Esophagus muscularis mucosa (tissue), 4 donors: Measurements from ENCODE around the gene ITPKB. TPM values are rescaled to one million over a fixed set of nuclear protein-coding genes. Genes with fewer than 3 reads are reported as not detected.

Source experiments
- DNase-seq: peaks from one replicate; pipeline ENCODE4 v3.0.0-alpha.2; 2017; ENCODE audit errors: extremely low spot score
- H3K27ac ChIP-seq, 4 donors: fragments of 200-600 bp; sonication (generic); replicated peaks in 1 of 4; 1 replicate in 3 of 4; 2 replicates in 1 of 4; pipeline ENCODE4 v1.5.1; 2016 to 2019; ENCODE audit warnings: mild to moderate bottlenecking in 1 of 4
- H3K27me3 ChIP-seq, 4 donors: fragments of 200-600 bp; sonication (generic); one replicate each; pipeline versions ENCODE4 v1.5.1 to v1.6.0; 2016 to 2019
- H3K36me3 ChIP-seq, 4 donors: fragments of 200-600 bp; sonication (generic); one replicate each; pipeline ENCODE4 v1.5.1; 2016 to 2019
- H3K4me1 ChIP-seq, 4 donors: fragments of 200-600 bp; sonication (generic); one replicate each; pipeline ENCODE4 v1.5.1; 2016 to 2019
- H3K4me3 ChIP-seq, 4 donors: fragments of 200-600 bp; sonication (generic); 1 replicate in 2 of 4; 2 replicates in 2 of 4; pipeline ENCODE4 v1.5.1; 2016 to 2019; ENCODE audit warnings: mild to moderate bottlenecking in 4 of 4, moderate library complexity in 1 of 4
- H3K9me3 ChIP-seq, 4 donors: fragments of 200-600 bp; sonication (generic); 1 replicate in 3 of 4; 2 replicates in 1 of 4; pipeline ENCODE4 v1.5.1; 2016 to 2019
- CTCF ChIP-seq, 3 experiments: fragments of 200-600 bp in 2 of 3; fragments of 450-650 bp in 1 of 3; sonication (generic) in 2 of 3; IDR thresholded peaks; one replicate each; pipeline ENCODE4 v1.5.1; 2017 to 2019; ENCODE audit warnings: antibody characterized with exemption in 3 of 3, mild to moderate bottlenecking in 2 of 3, moderate library complexity in 1 of 3
- EP300 ChIP-seq: sonication (generic); formaldehyde crosslinking; IDR thresholded peaks from one replicate; pipeline ENCODE4 v1.6.1; 2017; ENCODE audit warnings: antibody characterized with exemption
- POLR2A ChIP-seq: fragments of 450-650 bp; IDR thresholded peaks from one replicate; pipeline ENCODE4 v1.6.1; 2017; ENCODE audit warnings: antibody characterized with exemption, moderate library complexity, mild to moderate bottlenecking, low read depth
- POLR2AphosphoS5 ChIP-seq, 2 donors: sonication (generic); formaldehyde crosslinking; IDR thresholded peaks; one replicate each; pipeline ENCODE4 v1.6.1; 2017; ENCODE audit warnings: antibody characterized with exemption in 2 of 2
- WGBS: methylation state at CpG from one replicate; pipeline ENCODE4 v1.1.5; 2018; 5-methylcytosine and 5-hydroxymethylcytosine counted together
- intact Hi-C: fragments of 100-400 bp; cut with DNase I; formaldehyde crosslinking; loops from one replicate; pipeline ENCODE4 v1.15.1; 2023
- total RNA-seq, 4 donors: library from RNA; depleted of rRNA; stranded (reverse); fragments of >200 nt; gene quantifications; one replicate each; pipeline versions ENCODE4 v1.1.0 to v1.2.1, GENCODE V29; 2016

Gene ITPKB
- total RNA-seq, 4 donors from 2014 or later: 71.1 to 156 (median 116) TPM

- WGBS: 83% methylated on average over 3 of the region's 3 CpGs
- H3K27me3 ChIP-seq: no peaks in the 10 kb centered on the region
- H3K27ac ChIP-seq: no peak overlapping the region
- no peak overlapping the region for H3K4me3 ChIP-seq
- TF ChIP-seq POLR2A (no peak), CTCF (IDR thresholded peaks at IDR 0.05) (no peak)
- intact Hi-C loops: no loop called here
- no peak for DNase-seq
- H3K4me1 ChIP-seq: no peaks in the 10 kb centered on the region
- no peaks in the 10 kb centered on the region for H3K9me3 ChIP-seq
- no peaks in the 10 kb centered on the region for H3K36me3 ChIP-seq
These were observed 27.5 kb upstream of the ITPKB start for GRCh38 chr1:226766565-226766964.

GRCh38 chr1:226764533-226764932 lies 25.5 kb upstream of the ITPKB start:
- no peaks in the 10 kb centered on the region for H3K9me3 ChIP-seq
- no peak overlapping the region for H3K4me3 ChIP-seq
- H3K4me1 ChIP-seq: no peaks in the 10 kb centered on the region
- 95% methylated on average over 2 of the region's 2 CpGs for WGBS
- no peaks in the 10 kb centered on the region for H3K36me3 ChIP-seq
- no peak for TF ChIP-seq EP300
- no peak for TF ChIP-seq POLR2AphosphoS5 (IDR thresholded peaks at IDR 0.05)
- no peak for TF ChIP-seq POLR2A
- TF ChIP-seq CTCF (IDR thresholded peaks at IDR 0.05): no peak
- H3K27ac ChIP-seq: no peak overlapping the region
- DNase-seq: no peak
- intact Hi-C loops: no loop called here
- no peaks in the 10 kb centered on the region for H3K27me3 ChIP-seq

GRCh38 chr1:226763905-226764264 lies 24.8 kb upstream of the ITPKB start:
- no peaks in the 10 kb centered on the region for H3K27me3 ChIP-seq
- no peaks in the 10 kb centered on the region for H3K4me1 ChIP-seq
- DNase-seq: no peak
- H3K27ac ChIP-seq: no peak overlapping the region
- intact Hi-C loops: no loop called here
- H3K4me3 ChIP-seq: no peak overlapping the region
- 44% methylated on average over 4 of the region's 4 CpGs for WGBS
- no peak for TF ChIP-seq POLR2AphosphoS5 (IDR thresholded peaks at IDR 0.05)
- TF ChIP-seq POLR2A: no peak
- no peak for TF ChIP-seq CTCF (IDR thresholded peaks at IDR 0.05)
- TF ChIP-seq EP300: no peak
- H3K36me3 ChIP-seq: no peaks in the 10 kb centered on the region
- H3K9me3 ChIP-seq: no peaks in the 10 kb centered on the region

- 93% methylated on average over 7 of the region's 7 CpGs for WGBS
- H3K4me3 ChIP-seq: no peak overlapping the region
- no peaks in the 10 kb centered on the region for H3K36me3 ChIP-seq
- no peaks in the 10 kb centered on the region for H3K4me1 ChIP-seq
- intact Hi-C loops: no loop called here
- H3K27me3 ChIP-seq: no peaks in the 10 kb centered on the region
- DNase-seq: no peak
- TF ChIP-seq POLR2AphosphoS5 (IDR thresholded peaks at IDR 0.05) (no peak), CTCF (IDR thresholded peaks at IDR 0.05) (no peak), POLR2A (no peak), EP300 (no peak)
- no peak overlapping the region for H3K27ac ChIP-seq
- H3K9me3 ChIP-seq: no peaks in the 10 kb centered on the region
These were observed 24.2 kb upstream of the ITPKB start for GRCh38 chr1:226762988-226763904.

- Histone ChIP-seq H3K4me1 (no peaks in the 10 kb centered on the region), H3K9me3 (no peaks in the 10 kb centered on the region), H3K36me3 (no peaks in the 10 kb centered on the region), H3K27ac (no peak overlapping the region), H3K4me3 (no peak overlapping the region), H3K27me3 (no peaks in the 10 kb centered on the region)
- TF ChIP-seq POLR2A: no peak
- no peak for TF ChIP-seq POLR2AphosphoS5 (IDR thresholded peaks at IDR 0.05)
- TF ChIP-seq CTCF (IDR thresholded peaks at IDR 0.05): no peak
- TF ChIP-seq EP300: no peak
- DNase-seq: no peak
- intact Hi-C loops: no loop called here
- WGBS: 89% methylated on average over 4 of the region's 4 CpGs
These were observed 23.0 kb upstream of the ITPKB start for GRCh38 chr1:226762055-226762454.
